PC-3 (cell line): ENCODE measurements around the gene AHCTF1. TPM values are rescaled to one million over a fixed set of nuclear protein-coding genes. Genes with fewer than 3 reads are reported as not detected.

Experiments used
- ATAC-seq: fragments of 200-7000 bp; cut with Tn5 transposase; 2 replicates; pipeline ENCODE4 v1.9.1; 2020; ENCODE audit warnings: mild to moderate bottlenecking, moderate library complexity
- BruUV-seq: library from RNA; stranded (reverse); fragments of 400-500 nt; replicated peaks from 2 replicates; lab custom pipeline; 2021; lab: Mats Ljungman, UMichigan
- CTCF ChIA-PET: fragments of 300-600 bp; sonication (Branson Sonifier 250); formaldehyde crosslinking; loops from one replicate; lab custom pipeline; 2022; ENCODE audit warnings: antibody characterized with exemption; lab: Charles Lee
- POLR2A ChIA-PET: fragments of 300-600 bp; sonication (Branson Sonifier 250); formaldehyde crosslinking; loops from one replicate; lab custom pipeline; 2022; ENCODE audit warnings: antibody characterized with exemption; ENCODE audit not compliant: unreplicated experiment; lab: Charles Lee
- DNase-seq: peaks from one replicate; pipeline ENCODE4 v3.0.0-alpha.2; 2015
- H2AFZ ChIP-seq: fragments of 300-600 bp; sonication (generic); 2 replicates; pipeline ENCODE4 v1.6.0; 2016; ENCODE audit warnings: antibody characterized with exemption, low read length
- H3F3A ChIP-seq: fragments of 300-600 bp; sonication (generic); one replicate; pipeline ENCODE4 v1.6.0; 2017; ENCODE audit warnings: antibody characterized with exemption, low read length, control low read depth, mild to moderate bottlenecking; ENCODE audit not compliant: unreplicated experiment
- H3K27ac ChIP-seq: fragments of 300-600 bp; sonication (generic); 2 replicates; pipeline ENCODE4 v1.5.1; 2016; ENCODE audit warnings: mild to moderate bottlenecking, low read length
- H3K27me3 ChIP-seq: fragments of 300-600 bp; sonication (generic); 2 replicates; pipeline ENCODE4 v1.6.1; 2016; ENCODE audit warnings: low read length, mixed read lengths
- H3K36me3 ChIP-seq: fragments of 300-600 bp; sonication (generic); 2 replicates; pipeline ENCODE4 v1.6.1; 2016; ENCODE audit warnings: low read depth, mixed run types, low read length, mixed read lengths
- H3K4me1 ChIP-seq: fragments of 300-600 bp; sonication (generic); 2 replicates; pipeline ENCODE4 v1.5.1; 2016; ENCODE audit warnings: low read length; ENCODE audit not compliant: insufficient read depth
- H3K4me2 ChIP-seq: fragments of 300-600 bp; sonication (generic); 2 replicates; pipeline ENCODE4 v1.6.0; 2016; ENCODE audit warnings: low read length
- H3K4me3 ChIP-seq: fragments of 300-600 bp; sonication (generic); 2 replicates; pipeline ENCODE4 v1.5.1; 2016; ENCODE audit warnings: mild to moderate bottlenecking, low read length, mixed read lengths
- H3K79me2 ChIP-seq: fragments of 300-600 bp; sonication (generic); 2 replicates; pipeline ENCODE4 v1.6.1; 2017; ENCODE audit warnings: low read length, mixed read lengths
- H3K9ac ChIP-seq: fragments of 300-600 bp; sonication (generic); 2 replicates; pipeline ENCODE4 v1.6.0; 2016; ENCODE audit warnings: mild to moderate bottlenecking, low read length
- H3K9me2 ChIP-seq: fragments of 300-600 bp; sonication (generic); replicated peaks from 2 replicates; pipeline ENCODE4 v1.6.1; 2016; ENCODE audit warnings: mixed run types, low read length, mixed read lengths
- H3K9me3 ChIP-seq: fragments of 300-600 bp; sonication (generic); 2 replicates; pipeline ENCODE4 v1.6.1; 2016; ENCODE audit warnings: low read length, mixed read lengths
- H4K20me1 ChIP-seq: fragments of 300-600 bp; sonication (generic); 2 replicates; pipeline ENCODE4 v1.6.1; 2016; ENCODE audit warnings: low read length, mixed read lengths
- CTCF ChIP-seq: fragments of 300-600 bp; sonication (generic); conservative IDR thresholded peaks from 2 replicates; pipeline ENCODE4 v1.5.1; 2017; ENCODE audit warnings: antibody characterized with exemption, low read depth, mild to moderate bottlenecking, low read length
- EZH2 ChIP-seq: fragments of 300-600 bp; sonication (generic); IDR thresholded peaks from one replicate; pipeline ENCODE4 v1.6.1; 2017; ENCODE audit warnings: antibody characterized with exemption, mild to moderate bottlenecking, low read length; ENCODE audit not compliant: unreplicated experiment
- EZH2phosphoT487 ChIP-seq: fragments of 300-600 bp; sonication (generic); IDR thresholded peaks from 2 replicates; pipeline ENCODE4 v1.6.1; 2018; ENCODE audit warnings: mild to moderate bottlenecking, antibody characterized with exemption, low read length, borderline replicate concordance
- intact Hi-C: fragments of 100-400 bp; cut with micrococcal nuclease; formaldehyde crosslinking; loops from 2 replicates; pipeline ENCODE4 v1.9.0; 2023
- total RNA-seq: library from RNA; depleted of rRNA; stranded (reverse); fragments of >200 nt; gene quantifications from 2 replicates; pipeline ENCODE4 v1.2.3, GENCODE V29; 2014

Gene AHCTF1
- total RNA-seq, 1 experiment from 2014 or later, result 38.0 TPM

- TF ChIP-seq CTCF (no peak), EZH2 (no peak), EZH2phosphoT487 (no peak)
- CTCF ChIA-PET, result no interaction called here
- ATAC-seq, result no peak
- Histone ChIP-seq H3K4me3 (no peak overlapping the region), H3K27ac (no peak overlapping the region), H3K9me3 (no peaks in the 10 kb centered on the region), H3K36me3 (0 out of 2 replicates have a peak, but pooled peaks cover 5% of the 10 kb centered on the region), H4K20me1 (peaks cover 12% of the 10 kb centered on the region), H3K4me1 (peaks cover 5% of the 10 kb centered on the region; the same call in 1 of the 2 replicates), H3K4me2 (no peak overlapping the region), H3F3A (no peaks in the 10 kb centered on the region), H3K9ac (no peak overlapping the region), H3K9me2 (no peaks in the 10 kb centered on the region), H3K27me3 (no peaks in the 10 kb centered on the region), H3K79me2 (peaks cover 14% of the 10 kb centered on the region), H2AFZ (no peak overlapping the region)
- intact Hi-C loops, result loop anchor here (5.0 kb wide), 1 partner anchor 143 kb away; the partner anchor contains the start of gene ZNF670
- no TSS peak for BruUV-seq
- no peak for DNase-seq
- POLR2A ChIA-PET, result no interaction called here
These were observed 3.0 kb upstream of the AHCTF1 start for GRCh38 chr1:246934765-246935164.

- ChIA-PET POLR2A (no interaction called here), CTCF (no interaction called here)
- intact Hi-C loops, result loop anchor here (5.0 kb wide), 1 partner anchor 143 kb away; the partner anchor contains the start of gene ZNF670
- no peak overlapping the region for H3K9ac ChIP-seq
- no peaks in the 10 kb centered on the region for H3F3A ChIP-seq
- H3K9me3 ChIP-seq, result no peaks in the 10 kb centered on the region
- H3K4me3 ChIP-seq, result no peak overlapping the region
- H3K27ac ChIP-seq, result no peak overlapping the region
- peaks cover 21% of the 10 kb centered on the region for H4K20me1 ChIP-seq
- peaks cover 2% of the 10 kb centered on the region for H3K36me3 ChIP-seq
- no peaks in the 10 kb centered on the region for H3K27me3 ChIP-seq
- no TSS peak for BruUV-seq
- peaks cover 23% of the 10 kb centered on the region for H3K79me2 ChIP-seq
- no peak overlapping the region for H2AFZ ChIP-seq
- no peaks in the 10 kb centered on the region for H3K9me2 ChIP-seq
- peaks cover 10% of the 10 kb centered on the region; the same call in 1 of the 2 replicates for H3K4me1 ChIP-seq
- DNase-seq (no peak), ATAC-seq (no peak)
- no peak overlapping the region for H3K4me2 ChIP-seq
- TF ChIP-seq EZH2phosphoT487 (no peak), EZH2 (no peak), CTCF (no peak)
These were observed 2.1 kb upstream of the AHCTF1 start for GRCh38 chr1:246933893-246934292.

GRCh38 chr1:246932366-246932700 is 585 bp upstream of the AHCTF1 start:
- TF ChIP-seq EZH2phosphoT487, result no peak
- H3K36me3 ChIP-seq, result peaks cover 9% of the 10 kb centered on the region
- no peaks in the 10 kb centered on the region for H3K9me3 ChIP-seq
- no TSS peak for BruUV-seq
- H3K9ac ChIP-seq, result peak overlapping the region; percentile 87
- peak overlapping the region; percentile 97 for H3K4me3 ChIP-seq
- H3K4me2 ChIP-seq, result peak overlapping the region; percentile 89
- peak overlapping the region; percentile 93 for H2AFZ ChIP-seq
- H3F3A ChIP-seq, result no peaks in the 10 kb centered on the region
- CTCF ChIA-PET, result no interaction called here
- H4K20me1 ChIP-seq, result peaks cover 28% of the 10 kb centered on the region
- H3K79me2 ChIP-seq, result peaks cover 39% of the 10 kb centered on the region
- H3K27ac ChIP-seq, result peak overlapping the region; percentile 77
- H3K9me2 ChIP-seq, result no peaks in the 10 kb centered on the region
- ATAC-seq (peak; percentile 0; the same call in 1 of the 2 replicates), DNase-seq (no peak)
- intact Hi-C loops, result loop anchor here (5.0 kb wide), 1 partner anchor 145 kb away; the partner anchor contains the start of gene ZNF670
- no peaks in the 10 kb centered on the region for H3K27me3 ChIP-seq
- H3K4me1 ChIP-seq, result peaks cover 15% of the 10 kb centered on the region; the same call in 1 of the 2 replicates
- POLR2A ChIA-PET, result interaction anchor here (0.6 kb wide), 1 partner anchor 207 kb away, joined by 3 read pairs; no protein-coding TSS in a partner anchor
